Esophagus squamous epithelium (tissue), 4 donors: ENCODE data around the gene XG.
"Not testable (repeated sequence)": the region's sequence is repeated elsewhere in the genome, so short reads cannot be mapped to it uniquely, and the experiment has no call there.

ENCODE experiments used
- POLR2A ChIP-seq, 4 donors: fragments of 450-650 bp; IDR thresholded peaks; one replicate each; pipeline ENCODE4 v1.6.1; 2017; ENCODE audit warnings: antibody characterized with exemption in 4 of 4, mild to moderate bottlenecking in 4 of 4, moderate library complexity in 3 of 4
- TF ChIP-seq, protein P1 (sequence below), 6 experiments: fragments of 450-650 bp in 4 of 6; fragments of 200-600 bp in 2 of 6; sonication (generic) in 2 of 6; IDR thresholded peaks; one replicate each; pipeline ENCODE4 v1.5.1; 2016 to 2019; ENCODE audit warnings: antibody characterized with exemption in 6 of 6, mild to moderate bottlenecking in 4 of 6, moderate library complexity in 4 of 6

GRCh38 chrX:2780472-2781225 is 28.8 kb downstream of the XG start:
- TF ChIP-seq, protein P1, sequence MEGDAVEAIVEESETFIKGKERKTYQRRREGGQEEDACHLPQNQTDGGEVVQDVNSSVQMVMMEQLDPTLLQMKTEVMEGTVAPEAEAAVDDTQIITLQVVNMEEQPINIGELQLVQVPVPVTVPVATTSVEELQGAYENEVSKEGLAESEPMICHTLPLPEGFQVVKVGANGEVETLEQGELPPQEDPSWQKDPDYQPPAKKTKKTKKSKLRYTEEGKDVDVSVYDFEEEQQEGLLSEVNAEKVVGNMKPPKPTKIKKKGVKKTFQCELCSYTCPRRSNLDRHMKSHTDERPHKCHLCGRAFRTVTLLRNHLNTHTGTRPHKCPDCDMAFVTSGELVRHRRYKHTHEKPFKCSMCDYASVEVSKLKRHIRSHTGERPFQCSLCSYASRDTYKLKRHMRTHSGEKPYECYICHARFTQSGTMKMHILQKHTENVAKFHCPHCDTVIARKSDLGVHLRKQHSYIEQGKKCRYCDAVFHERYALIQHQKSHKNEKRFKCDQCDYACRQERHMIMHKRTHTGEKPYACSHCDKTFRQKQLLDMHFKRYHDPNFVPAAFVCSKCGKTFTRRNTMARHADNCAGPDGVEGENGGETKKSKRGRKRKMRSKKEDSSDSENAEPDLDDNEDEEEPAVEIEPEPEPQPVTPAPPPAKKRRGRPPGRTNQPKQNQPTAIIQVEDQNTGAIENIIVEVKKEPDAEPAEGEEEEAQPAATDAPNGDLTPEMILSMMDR (IDR thresholded peaks at IDR 0.05), result not testable (repeated sequence)
- not testable (repeated sequence) for TF ChIP-seq POLR2A (IDR thresholded peaks at IDR 0.05)
